H9 (cell line): ENCODE data around the gene RRH. TPM values are rescaled to one million over a fixed set of nuclear protein-coding genes. Genes with fewer than 3 reads are reported as not detected.

Experiments used
- DNase-seq: peaks from one replicate; pipeline ENCODE4 v3.0.0-alpha.2; 2017
- H2AFZ ChIP-seq: one replicate; pipeline ENCODE4 v1.6.1; 2013; ENCODE audit warnings: mild to moderate bottlenecking, low read length, control low read depth, moderate library complexity
- H2AK5ac ChIP-seq: 2 replicates; pipeline ENCODE4 v1.6.1; 2013; ENCODE audit warnings: low read length, control low read depth, mixed read lengths; ENCODE audit not compliant: insufficient read length
- H2BK120ac ChIP-seq: one replicate; pipeline ENCODE4 v1.6.1; 2013; ENCODE audit warnings: low read depth, mild to moderate bottlenecking, low read length, control low read depth, inconsistent platforms; ENCODE audit not compliant: poor library complexity, severe bottlenecking
- H2BK12ac ChIP-seq: 2 replicates; pipeline ENCODE4 v1.6.1; 2013; ENCODE audit warnings: low read length, control low read depth, mixed read lengths, low read depth; ENCODE audit not compliant: insufficient read length
- H2BK15ac ChIP-seq: 2 replicates; pipeline ENCODE4 v1.6.1; 2013; ENCODE audit warnings: low read depth, low read length, control low read depth
- H2BK20ac ChIP-seq: one replicate; pipeline ENCODE4 v1.6.1; 2013; ENCODE audit warnings: low read depth, mild to moderate bottlenecking, low read length, control low read depth, inconsistent platforms; ENCODE audit not compliant: poor library complexity, severe bottlenecking
- H2BK5ac ChIP-seq: 2 replicates; pipeline ENCODE4 v1.6.1; 2013; ENCODE audit warnings: low read length, control low read depth, mixed read lengths; ENCODE audit not compliant: insufficient read length
- H3K14ac ChIP-seq: 2 replicates; pipeline ENCODE4 v1.6.1; 2013; ENCODE audit warnings: low read length, control low read depth; ENCODE audit not compliant: insufficient read depth
- H3K18ac ChIP-seq: 2 replicates; pipeline ENCODE4 v1.6.1; 2013; ENCODE audit warnings: low read depth, mild to moderate bottlenecking, mixed read lengths, low read length, control low read depth; ENCODE audit not compliant: insufficient read length
- H3K23ac ChIP-seq: 2 replicates; pipeline ENCODE4 v1.6.1; 2013; ENCODE audit warnings: low read length, control low read depth, mixed read lengths, low read depth; ENCODE audit not compliant: insufficient read length
- H3K23me2 ChIP-seq: 2 replicates; pipeline ENCODE4 v1.6.1; 2013; ENCODE audit warnings: low read depth, mild to moderate bottlenecking, mixed read lengths, low read length, control low read depth; ENCODE audit not compliant: insufficient read length, poor library complexity, severe bottlenecking
- H3K27ac ChIP-seq: 2 replicates; pipeline ENCODE4 v1.5.1; 2013; ENCODE audit warnings: low read length, control low read depth, mixed read lengths, low read depth; ENCODE audit not compliant: insufficient read length
- H3K27me3 ChIP-seq: 2 replicates; pipeline ENCODE4 v1.6.1; 2013; ENCODE audit warnings: low read length, control low read depth, inconsistent platforms; ENCODE audit not compliant: insufficient read depth
- H3K4ac ChIP-seq: 2 replicates; pipeline ENCODE4 v1.6.1; 2013; ENCODE audit warnings: low read depth, mild to moderate bottlenecking, control low read depth, inconsistent platforms, low read length, moderate library complexity
- H3K4me1 ChIP-seq: 2 replicates; pipeline ENCODE4 v1.6.1; 2013; ENCODE audit warnings: low read length, control low read depth, inconsistent platforms; ENCODE audit not compliant: insufficient read depth
- H3K4me2 ChIP-seq: 2 replicates; pipeline ENCODE4 v1.6.1; 2013; ENCODE audit warnings: low read length, control low read depth, mixed read lengths; ENCODE audit not compliant: insufficient read length, insufficient read depth
- H3K56ac ChIP-seq: 2 replicates; pipeline ENCODE4 v1.6.1; 2013; ENCODE audit warnings: low read depth, mild to moderate bottlenecking, mixed read lengths, low read length, control low read depth; ENCODE audit not compliant: insufficient read length
- H3K79me1 ChIP-seq: 2 replicates; pipeline ENCODE4 v1.6.1; 2013; ENCODE audit warnings: low read depth, mild to moderate bottlenecking, moderate library complexity, low read length, control low read depth, inconsistent platforms; ENCODE audit not compliant: insufficient read depth, poor library complexity, severe bottlenecking
- H3K79me2 ChIP-seq: 2 replicates; pipeline ENCODE4 v1.6.1; 2013; ENCODE audit warnings: low read length, control low read depth, inconsistent platforms; ENCODE audit not compliant: insufficient read depth
- H3K9ac ChIP-seq: 2 replicates; pipeline ENCODE4 v1.6.1; 2013; ENCODE audit warnings: low read length, control low read depth, mixed read lengths; ENCODE audit not compliant: insufficient read length; ENCODE audit errors: extremely low read depth
- H3K9me3 ChIP-seq: one replicate; pipeline ENCODE4 v1.6.1; 2013; ENCODE audit warnings: low read depth, low read length, inconsistent platforms; ENCODE audit not compliant: control insufficient read depth
- H3T11ph ChIP-seq: one replicate; pipeline ENCODE4 v1.6.1; 2013; ENCODE audit warnings: mild to moderate bottlenecking, low read length, control low read depth, inconsistent platforms
- H4K20me1 ChIP-seq: one replicate; pipeline ENCODE4 v1.6.1; 2013; ENCODE audit not compliant: control insufficient read depth, insufficient read length, insufficient read depth
- H4K5ac ChIP-seq: 2 replicates; pipeline ENCODE4 v1.6.1; 2013; ENCODE audit warnings: low read depth, mild to moderate bottlenecking, mixed read lengths, low read length, control low read depth; ENCODE audit not compliant: insufficient read length
- H4K8ac ChIP-seq: replicated peaks from 2 replicates; pipeline ENCODE4 v1.6.1; 2013; ENCODE audit warnings: low read length, control low read depth, mixed read lengths, low read depth; ENCODE audit not compliant: insufficient read length
- H4K91ac ChIP-seq: 2 replicates; pipeline ENCODE4 v1.6.1; 2013; ENCODE audit warnings: low read depth, mild to moderate bottlenecking, moderate library complexity, mixed read lengths, low read length, control low read depth; ENCODE audit not compliant: insufficient read length
- H3K27ac Mint-ChIP-seq, 3 experiments: 2 replicates in 2 of 3; 3 replicates in 1 of 3; pipeline ENCODE4 v1.8.0; 2020 to 2021; ENCODE audit warnings: mixed read lengths in 3 of 3, mild to moderate bottlenecking in 1 of 3, moderate library complexity in 1 of 3
- H3K27me3 Mint-ChIP-seq: 2 replicates; pipeline ENCODE4 v1.8.0; 2021; ENCODE audit warnings: low read depth, mild to moderate bottlenecking, moderate library complexity, mixed read lengths
- H3K36me3 Mint-ChIP-seq, 3 experiments: 2 replicates in 2 of 3; 3 replicates in 1 of 3; pipeline ENCODE4 v1.8.0; 2020 to 2021; ENCODE audit warnings: low read depth in 3 of 3, mixed read lengths in 3 of 3; ENCODE audit not compliant: insufficient read depth in 1 of 3
- H3K4me1 Mint-ChIP-seq, 2 experiments: 2 replicates each; pipeline ENCODE4 v1.8.0; 2020; ENCODE audit warnings: mixed read lengths in 2 of 2
- H3K4me3 Mint-ChIP-seq, 2 experiments: 2 replicates in 1 of 2; 3 replicates in 1 of 2; pipeline ENCODE4 v1.8.0; 2020 to 2021; ENCODE audit warnings: mild to moderate bottlenecking in 2 of 2, mixed read lengths in 2 of 2, moderate library complexity in 1 of 2
- H3K9me3 Mint-ChIP-seq, 2 experiments: 2 replicates in 1 of 2; 3 replicates in 1 of 2; pipeline ENCODE4 v1.8.0; 2020; ENCODE audit warnings: mild to moderate bottlenecking in 2 of 2, mixed read lengths in 2 of 2, moderate library complexity in 1 of 2
- WGBS: extraction: QIAGEN DNeasy Blood & Tissue Kit; methylation state at CpG from one replicate; pipeline ENCODE4 v1.1.7; 2013; ENCODE audit warnings: missing lambda C conversion rate, low lambda C conversion rate, mixed read lengths; ENCODE audit not compliant: insufficient read length; ENCODE audit errors: extremely low coverage; 5-methylcytosine and 5-hydroxymethylcytosine counted together
- total RNA-seq: library from RNA; stranded (reverse); gene quantifications from 2 replicates; pipeline ENCODE4 v1.2.1, GENCODE V29; 2021
- TF ChIP-seq, protein P1 (sequence below): fragments of 200-600 bp; sonication (generic); conservative IDR thresholded peaks from 3 replicates; pipeline ENCODE4 v1.8.0; 2021; ENCODE audit warnings: antibody characterized with exemption, mild to moderate bottlenecking

Gene RRH
- total RNA-seq, 1 experiment from 2014 or later: not detected

DNA sequence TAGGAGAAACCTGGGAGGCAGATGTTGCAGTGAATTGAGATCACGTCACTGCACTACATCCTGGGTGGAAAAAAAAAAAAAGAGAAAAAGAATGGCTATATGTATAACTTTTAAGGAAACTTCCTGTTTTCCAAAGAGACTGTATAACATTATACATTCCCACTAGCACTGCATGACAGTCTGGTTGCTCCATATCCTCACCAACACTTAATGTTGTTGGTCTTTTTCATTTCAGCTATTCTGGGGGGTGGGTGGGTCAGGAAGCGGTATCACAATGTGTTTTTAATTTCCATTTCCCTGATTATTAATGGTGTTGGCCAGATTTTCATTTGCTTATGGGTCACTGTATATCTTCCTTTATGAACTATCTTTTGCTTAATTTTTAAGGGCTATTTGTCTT, 33.5 kb downstream of the RRH start:
- no CpG with 5 or more reads among the region's 2 CpGs for WGBS
- H2BK12ac ChIP-seq: no peak overlapping the region
- DNase-seq: no peak
- H2BK5ac ChIP-seq: no peak overlapping the region
- H3T11ph ChIP-seq: no peak overlapping the region
- H4K91ac ChIP-seq: no peak overlapping the region
- H3K4ac ChIP-seq: no peak overlapping the region
- peaks cover 10 to 15% of the 10 kb centered on the region in 2 experiments; a peak in 4 of 5 replicates for H3K9me3 Mint-ChIP-seq
- H3K4me2 ChIP-seq: no peak overlapping the region
- no peak overlapping the region for H4K8ac ChIP-seq
- H3K56ac ChIP-seq: no peak overlapping the region
- H2AK5ac ChIP-seq: no peak overlapping the region
- H3K27me3 Mint-ChIP-seq: no peaks in the 10 kb centered on the region
- H3K9ac ChIP-seq: no peak overlapping the region
- no peaks in the 10 kb centered on the region for H3K4me1 ChIP-seq
- no peak overlapping the region for H3K4me3 Mint-ChIP-seq
- H3K27ac Mint-ChIP-seq: no peak overlapping the region
- H2BK120ac ChIP-seq: no peak overlapping the region
- H3K36me3 Mint-ChIP-seq: peaks cover 0 to 5% (median 0%) of the 10 kb centered on the region in 3 experiments; a peak in 3 of 7 replicates
- H3K4me1 Mint-ChIP-seq: no peaks in the 10 kb centered on the region
- no peak overlapping the region for H3K23ac ChIP-seq
- no peaks in the 10 kb centered on the region for H3K9me3 ChIP-seq
- H3K14ac ChIP-seq: no peak overlapping the region
- H3K27me3 ChIP-seq: no peaks in the 10 kb centered on the region
- TF ChIP-seq, protein P1, sequence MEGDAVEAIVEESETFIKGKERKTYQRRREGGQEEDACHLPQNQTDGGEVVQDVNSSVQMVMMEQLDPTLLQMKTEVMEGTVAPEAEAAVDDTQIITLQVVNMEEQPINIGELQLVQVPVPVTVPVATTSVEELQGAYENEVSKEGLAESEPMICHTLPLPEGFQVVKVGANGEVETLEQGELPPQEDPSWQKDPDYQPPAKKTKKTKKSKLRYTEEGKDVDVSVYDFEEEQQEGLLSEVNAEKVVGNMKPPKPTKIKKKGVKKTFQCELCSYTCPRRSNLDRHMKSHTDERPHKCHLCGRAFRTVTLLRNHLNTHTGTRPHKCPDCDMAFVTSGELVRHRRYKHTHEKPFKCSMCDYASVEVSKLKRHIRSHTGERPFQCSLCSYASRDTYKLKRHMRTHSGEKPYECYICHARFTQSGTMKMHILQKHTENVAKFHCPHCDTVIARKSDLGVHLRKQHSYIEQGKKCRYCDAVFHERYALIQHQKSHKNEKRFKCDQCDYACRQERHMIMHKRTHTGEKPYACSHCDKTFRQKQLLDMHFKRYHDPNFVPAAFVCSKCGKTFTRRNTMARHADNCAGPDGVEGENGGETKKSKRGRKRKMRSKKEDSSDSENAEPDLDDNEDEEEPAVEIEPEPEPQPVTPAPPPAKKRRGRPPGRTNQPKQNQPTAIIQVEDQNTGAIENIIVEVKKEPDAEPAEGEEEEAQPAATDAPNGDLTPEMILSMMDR: no peak
- no peak overlapping the region for H2BK15ac ChIP-seq
- no peaks in the 10 kb centered on the region for H3K23me2 ChIP-seq
- no peak overlapping the region for H2AFZ ChIP-seq
- no peak overlapping the region for H2BK20ac ChIP-seq
- no peak overlapping the region for H3K27ac ChIP-seq
- H4K20me1 ChIP-seq: no peaks in the 10 kb centered on the region
- no peaks in the 10 kb centered on the region for H3K79me1 ChIP-seq
- H3K18ac ChIP-seq: no peak overlapping the region
- no peak overlapping the region for H4K5ac ChIP-seq
- no peaks in the 10 kb centered on the region for H3K79me2 ChIP-seq
